Immature natural killer cell (primary cell): ENCODE data around the gene NFKB2. TPM values are rescaled to one million over a fixed set of nuclear protein-coding genes. Genes with fewer than 3 reads are reported as not detected.
A peak's percentile ranks its signal among the peaks of the same experiment; 100 is the strongest.

Source experiments
- DNase-seq, 3 donors: peaks; one replicate each; pipeline ENCODE4 v3.0.0; 2022; ENCODE audit warnings: mixed read lengths in 1 of 3
- H3K27ac Mint-ChIP-seq, 6 donors: one replicate each; pipeline ENCODE4 v1.8.0; 2020; ENCODE audit warnings: mixed read lengths in 6 of 6, mild to moderate bottlenecking in 5 of 6, inconsistent platforms in 4 of 6, moderate library complexity in 3 of 6
- H3K27me3 Mint-ChIP-seq, 3 donors: one replicate each; pipeline ENCODE4 v1.8.0; 2020 to 2021; ENCODE audit warnings: low read depth in 3 of 3, mild to moderate bottlenecking in 3 of 3, mixed read lengths in 3 of 3, moderate library complexity in 3 of 3, inconsistent platforms in 1 of 3
- H3K36me3 Mint-ChIP-seq, 3 donors: one replicate each; pipeline ENCODE4 v1.8.0; 2020; ENCODE audit warnings: mixed read lengths in 3 of 3, inconsistent platforms in 2 of 3, mild to moderate bottlenecking in 2 of 3
- H3K4me1 Mint-ChIP-seq, 2 donors: one replicate each; pipeline ENCODE4 v1.8.0; 2020; ENCODE audit warnings: inconsistent platforms in 2 of 2, mild to moderate bottlenecking in 2 of 2, mixed read lengths in 2 of 2, moderate library complexity in 1 of 2
- H3K4me3 Mint-ChIP-seq, 5 donors: one replicate each; pipeline ENCODE4 v1.8.0; 2020; ENCODE audit warnings: mild to moderate bottlenecking in 5 of 5, mixed read lengths in 5 of 5, inconsistent platforms in 3 of 5, moderate library complexity in 3 of 5
- H3K9me3 Mint-ChIP-seq, 6 donors: one replicate each; pipeline ENCODE4 v1.8.0; 2020; ENCODE audit warnings: mild to moderate bottlenecking in 6 of 6, mixed read lengths in 6 of 6, inconsistent platforms in 4 of 6, moderate library complexity in 3 of 6
- polyA plus RNA-seq, 3 donors: library from polyadenylated mRNA; unstranded; fragments of 300-500 nt; fragmentation: Illumina TruSeq; gene quantifications; one replicate each; pipeline ENCODE4 v1.2.3, GENCODE V29; 2021

Gene NFKB2
- polyA plus RNA-seq, 3 donors from 2014 or later = 3.6 to 11.4 (median 5.0) TPM

- DNase-seq = no peak
- Mint-ChIP-seq H3K36me3 (peaks cover 0 to 4% (median 4%) of the 10 kb centered on the region in 3 donors), H3K27me3 (peaks cover 0 to 6% (median 0%) of the 10 kb centered on the region in 3 donors), H3K9me3 (no peaks in the 10 kb centered on the region), H3K27ac (peak overlapping the region in 1 of 6 donors; percentile 57), H3K4me1 (peaks cover 26 to 29% of the 10 kb centered on the region in 2 donors), H3K4me3 (no peak overlapping the region)
These were observed 31.3 kb downstream of the NFKB2 start for GRCh38 chr10:102426803-102427287.

- Mint-ChIP-seq H3K36me3 (peaks cover 0 to 4% (median 4%) of the 10 kb centered on the region in 3 donors), H3K9me3 (no peaks in the 10 kb centered on the region), H3K4me1 (peaks cover 29 to 38% of the 10 kb centered on the region in 2 donors), H3K27ac (no peak overlapping the region), H3K4me3 (no peak overlapping the region), H3K27me3 (peaks cover 5 to 17% (median 14%) of the 10 kb centered on the region in 3 donors)
- no peak for DNase-seq
These were observed 34.0 kb downstream of the NFKB2 start for GRCh38 chr10:102429468-102429867.

- peak overlapping the region; percentile 64 to 90 (median 88) for H3K27ac Mint-ChIP-seq
- H3K4me1 Mint-ChIP-seq = peaks cover 47 to 59% of the 10 kb centered on the region in 2 donors
- peaks cover 0 to 4% (median 0%) of the 10 kb centered on the region in 3 donors for H3K36me3 Mint-ChIP-seq
- no peak for DNase-seq
- H3K9me3 Mint-ChIP-seq = no peaks in the 10 kb centered on the region
- peak overlapping the region; percentile 91 to 96 (median 91) for H3K4me3 Mint-ChIP-seq
- peaks cover 5 to 17% (median 14%) of the 10 kb centered on the region in 3 donors for H3K27me3 Mint-ChIP-seq
These were observed 36.1 kb downstream of the NFKB2 start for GRCh38 chr10:102431452-102432124.

GRCh38 chr10:102432162-102432950 is 36.9 kb downstream of the NFKB2 start, which contains the start of gene CUEDC2:
CUEDC2 (minus strand) TSS chr10:102432574; CDS start chr10:102425188, 7,386 bp downstream.
- DNase-seq = peak; percentile 91 to 92 (median 92)
- Mint-ChIP-seq H3K27me3 (peaks cover 5 to 17% (median 14%) of the 10 kb centered on the region in 3 donors), H3K4me3 (peak within 1 kb of the TSS; percentile 91 to 96 (median 91)), H3K27ac (peak within 1 kb of the TSS; percentile 82 to 94 (median 90)), H3K4me1 (peaks cover 53 to 65% of the 10 kb centered on the region in 2 donors), H3K36me3 (peaks cover 0 to 4% (median 0%) of the 10 kb centered on the region in 3 donors), H3K9me3 (no peaks in the 10 kb centered on the region)

- H3K9me3 Mint-ChIP-seq = no peaks in the 10 kb centered on the region
- H3K4me1 Mint-ChIP-seq = peaks cover 62 to 70% of the 10 kb centered on the region in 2 donors
- peaks cover 5 to 15% (median 14%) of the 10 kb centered on the region in 3 donors for H3K27me3 Mint-ChIP-seq
These were observed 38.1 kb downstream of the NFKB2 start for GRCh38 chr10:102433619-102434046.

GRCh38 chr10:102434394-102435132 is 39.1 kb downstream of the NFKB2 start:
- Mint-ChIP-seq H3K27ac (peak overlapping the region; percentile 88 to 94 (median 90)), H3K27me3 (peaks cover 5 to 15% (median 14%) of the 10 kb centered on the region in 3 donors), H3K4me3 (peak overlapping the region; percentile 74 to 93 (median 91)), H3K4me1 (peaks cover 62 to 70% of the 10 kb centered on the region in 2 donors), H3K9me3 (no peaks in the 10 kb centered on the region), H3K36me3 (peaks cover 0 to 5% (median 0%) of the 10 kb centered on the region in 3 donors)
- DNase-seq = no peak

More at GRCh38 chr10:102433619-102434046, 38.1 kb downstream of the NFKB2 start:
- peaks cover 0 to 5% (median 0%) of the 10 kb centered on the region in 3 donors for H3K36me3 Mint-ChIP-seq
- DNase-seq = no peak
- peak overlapping the region; percentile 91 to 96 (median 91) for H3K4me3 Mint-ChIP-seq
- H3K27ac Mint-ChIP-seq = peak overlapping the region; percentile 59 to 94 (median 83)

GRCh38 chr10:102435133-102435497 is 39.6 kb downstream of the NFKB2 start:
- peaks cover 0 to 5% (median 0%) of the 10 kb centered on the region in 3 donors for H3K36me3 Mint-ChIP-seq
- peak overlapping the region; percentile 88 to 94 (median 90) for H3K27ac Mint-ChIP-seq
- peaks cover 5 to 15% (median 14%) of the 10 kb centered on the region in 3 donors for H3K27me3 Mint-ChIP-seq
- H3K9me3 Mint-ChIP-seq = no peaks in the 10 kb centered on the region
- H3K4me3 Mint-ChIP-seq = peak overlapping the region; percentile 74 to 93 (median 91)
- H3K4me1 Mint-ChIP-seq = peaks cover 62 to 70% of the 10 kb centered on the region in 2 donors
- no peak for DNase-seq

GRCh38 chr10:102435529-102436233 is 40.2 kb downstream of the NFKB2 start:
- Mint-ChIP-seq H3K4me1 (peaks cover 62 to 70% of the 10 kb centered on the region in 2 donors), H3K4me3 (peak overlapping the region; percentile 74 to 93 (median 91)), H3K9me3 (no peaks in the 10 kb centered on the region), H3K27me3 (peaks cover 5 to 15% (median 14%) of the 10 kb centered on the region in 3 donors), H3K36me3 (peaks cover 0 to 5% (median 0%) of the 10 kb centered on the region in 3 donors), H3K27ac (peak overlapping the region; percentile 88 to 94 (median 90))
- DNase-seq = peak in 2 of 3 donors; percentile 16 to 20

- no peak for DNase-seq
- Mint-ChIP-seq H3K4me3 (peak overlapping the region; percentile 74 to 93 (median 91)), H3K27ac (peak overlapping the region; percentile 68 to 94 (median 90)), H3K4me1 (peaks cover 62 to 70% of the 10 kb centered on the region in 2 donors), H3K27me3 (peaks cover 5 to 15% (median 14%) of the 10 kb centered on the region in 3 donors), H3K36me3 (peaks cover 0 to 5% (median 0%) of the 10 kb centered on the region in 3 donors), H3K9me3 (no peaks in the 10 kb centered on the region)
These were observed 40.8 kb downstream of the NFKB2 start for GRCh38 chr10:102436312-102436711.

- H3K27ac Mint-ChIP-seq = peak overlapping the region in 5 of 6 donors; percentile 6 to 85 (median 84)
- H3K36me3 Mint-ChIP-seq = peaks cover 0 to 5% (median 0%) of the 10 kb centered on the region in 3 donors
- DNase-seq = no peak
- H3K4me3 Mint-ChIP-seq = peak overlapping the region; percentile 57 to 93 (median 74)
- H3K4me1 Mint-ChIP-seq = peaks cover 52 to 58% of the 10 kb centered on the region in 2 donors
- peaks cover 5 to 13% (median 10%) of the 10 kb centered on the region in 3 donors for H3K27me3 Mint-ChIP-seq
- H3K9me3 Mint-ChIP-seq = no peaks in the 10 kb centered on the region
These were observed 42.0 kb downstream of the NFKB2 start for GRCh38 chr10:102437515-102437914.

- no peaks in the 10 kb centered on the region for H3K9me3 Mint-ChIP-seq
- H3K4me1 Mint-ChIP-seq = peaks cover 43 to 49% of the 10 kb centered on the region in 2 donors
- H3K27ac Mint-ChIP-seq = peak overlapping the region in 2 of 6 donors; percentile 40 to 60
- DNase-seq = no peak
- peaks cover 1 to 8% (median 1%) of the 10 kb centered on the region in 3 donors for H3K27me3 Mint-ChIP-seq
- peaks cover 0 to 5% (median 0%) of the 10 kb centered on the region in 3 donors for H3K36me3 Mint-ChIP-seq
- peak overlapping the region in 1 of 5 donors; percentile 15 for H3K4me3 Mint-ChIP-seq
These were observed 42.9 kb downstream of the NFKB2 start for GRCh38 chr10:102438374-102438773.

GRCh38 chr10:102444851-102445250 is 49.3 kb downstream of the NFKB2 start:
- peaks cover 0 to 4% (median 1%) of the 10 kb centered on the region in 3 donors for H3K27me3 Mint-ChIP-seq
- no peaks in the 10 kb centered on the region for H3K36me3 Mint-ChIP-seq
- H3K9me3 Mint-ChIP-seq = no peaks in the 10 kb centered on the region
- H3K4me3 Mint-ChIP-seq = no peak overlapping the region
- peaks cover 8 to 10% of the 10 kb centered on the region in 2 donors for H3K4me1 Mint-ChIP-seq
- no peak overlapping the region for H3K27ac Mint-ChIP-seq
- DNase-seq = no peak
